Measurements from ENCODE around the gene LRP3.

The LRP3 gene

GRCh38 chr19:33197591-33198000 lies 3.5 kb downstream of the LRP3 start:
- DNase-seq (ENCODE audit: low read depth): peak; percentile 32
- no peak for TF ChIP-seq CTCF (IDR thresholded peaks at IDR 0.05; ENCODE audit: insufficient read depth, low read depth, low read length, missing control alignments)
- no peak overlapping the region for H3K4me3 ChIP-seq (ENCODE audit: low read depth, low read length)

GRCh38 chr19:33198169-33198568 lies 4.0 kb downstream of the LRP3 start:
- DNase-seq (ENCODE audit: low read depth): no peak
- no peak for TF ChIP-seq CTCF (IDR thresholded peaks at IDR 0.05; ENCODE audit: insufficient read depth, low read depth, low read length, missing control alignments)
- H3K4me3 ChIP-seq (ENCODE audit: low read depth, low read length): no peak overlapping the region

GRCh38 chr19:33199441-33200265 lies 5.5 kb downstream of the LRP3 start:
- no peak overlapping the region for H3K4me3 ChIP-seq (ENCODE audit: low read depth, low read length)
- DNase-seq (ENCODE audit: low read depth): no peak
- no peak for TF ChIP-seq CTCF (IDR thresholded peaks at IDR 0.05; ENCODE audit: insufficient read depth, low read depth, low read length, missing control alignments)

GRCh38 chr19:33201473-33201872 lies 7.3 kb downstream of the LRP3 start:
- H3K4me3 ChIP-seq (ENCODE audit: low read depth, low read length): no peak overlapping the region
- TF ChIP-seq CTCF (IDR thresholded peaks at IDR 0.05; ENCODE audit: insufficient read depth, low read depth, low read length, missing control alignments): no peak
- no peak for DNase-seq (ENCODE audit: low read depth)

DNA sequence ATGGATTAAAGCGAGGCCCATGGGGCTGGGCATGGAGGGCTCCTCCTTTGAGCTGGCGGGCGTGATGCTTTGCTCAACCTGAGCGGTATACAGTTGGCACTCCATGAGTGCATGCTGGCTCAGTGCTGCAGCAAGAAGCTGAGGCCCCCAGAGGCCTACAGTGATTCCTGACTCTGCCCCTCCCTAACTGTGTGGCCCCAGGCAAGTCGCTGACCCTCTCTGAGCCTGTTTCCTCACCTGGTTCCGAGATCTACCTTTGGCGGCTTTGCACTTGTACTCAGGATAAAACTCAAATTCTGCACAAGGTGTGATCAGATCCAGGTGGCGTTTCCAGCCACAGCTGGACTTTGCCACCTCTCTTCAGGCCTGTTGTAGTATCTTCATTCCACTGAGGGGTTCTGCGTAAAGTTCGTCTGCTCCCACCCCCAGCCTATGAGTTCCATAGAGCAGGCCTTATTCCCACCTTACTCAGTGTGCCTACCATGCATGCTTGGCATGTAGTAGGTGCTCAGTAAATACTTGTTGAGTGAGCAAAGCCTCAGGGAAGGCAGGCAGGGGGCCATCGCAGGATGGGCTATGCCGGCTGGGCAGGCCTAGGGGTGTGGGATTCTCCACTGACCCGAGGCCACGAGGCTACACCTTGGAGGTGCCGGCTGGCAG lies 7.9 kb downstream of the LRP3 start:
- no peak for DNase-seq (ENCODE audit: low read depth)
- TF ChIP-seq CTCF (IDR thresholded peaks at IDR 0.05; ENCODE audit: insufficient read depth, low read depth, low read length, missing control alignments): no peak
- H3K4me3 ChIP-seq (ENCODE audit: low read depth, low read length): no peak overlapping the region

GRCh38 chr19:33202546-33203507 lies 8.7 kb downstream of the LRP3 start:
- TF ChIP-seq CTCF (IDR thresholded peaks at IDR 0.05; ENCODE audit: insufficient read depth, low read depth, low read length, missing control alignments): no peak
- H3K4me3 ChIP-seq (ENCODE audit: low read depth, low read length): no peak overlapping the region
- no peak for DNase-seq (ENCODE audit: low read depth)
